ENCODE results near the gene ATP5F1A.
"Not testable (repeated sequence)": the region's sequence is repeated elsewhere in the genome, so short reads cannot be mapped to it uniquely, and the experiment has no call there.

Gene ATP5F1A

GRCh38 chr18:46134920-46135675 lies 37.0 kb upstream of the ATP5F1A start:
- H4K20me1 ChIP-seq (ENCODE audit: insufficient read depth, low read length): no peaks in the 10 kb centered on the region
- H3F3A ChIP-seq (ENCODE audit: insufficient read depth, low read length): 0 out of 2 replicates have a peak, but pooled peaks cover 5% of the 10 kb centered on the region
- H2AFZ ChIP-seq (ENCODE audit: low read length): peak overlapping the region; percentile 1; the same call in 1 of the 2 replicates
- H3K4me2 ChIP-seq (ENCODE audit: low read depth, low read length): peak overlapping the region; percentile 15; the same call in 1 of the 2 replicates
- H3K4me1 ChIP-seq (ENCODE audit: low read length): peaks cover 13% of the 10 kb centered on the region
- no peaks in the 10 kb centered on the region for H3K36me3 ChIP-seq (replicated peaks; ENCODE audit: insufficient read depth, low read length)
- H3K9ac ChIP-seq (ENCODE audit: low read length): no peak overlapping the region
- no peaks in the 10 kb centered on the region for H3K9me3 ChIP-seq (replicated peaks; ENCODE audit: insufficient read depth, low read length)
- H3K27ac ChIP-seq (ENCODE audit: low read length): peak overlapping the region; percentile 28; the same call in 1 of the 2 replicates
- no peaks in the 10 kb centered on the region for H3K79me2 ChIP-seq (ENCODE audit: low read length)
- DNase-seq: peak; percentile 69
- TF ChIP-seq CTCF (IDR thresholded peaks at IDR 0.05; ENCODE audit: low read length): no peak
- no peak for TF ChIP-seq EZH2phosphoT487 (IDR thresholded peaks at IDR 0.05; ENCODE audit: low read length)
- TF ChIP-seq EZH2 (optimal IDR thresholded peaks at IDR 0.05; ENCODE audit: low read depth, low read length): no peak
- H3K4me3 ChIP-seq (ENCODE audit: low read length): no peak overlapping the region
- H3K27me3 ChIP-seq (replicated peaks; ENCODE audit: insufficient read depth, low read length): no peaks in the 10 kb centered on the region
- no peaks in the 10 kb centered on the region for H3K9me2 ChIP-seq (replicated peaks; ENCODE audit: insufficient read depth, low read length)

DNA sequence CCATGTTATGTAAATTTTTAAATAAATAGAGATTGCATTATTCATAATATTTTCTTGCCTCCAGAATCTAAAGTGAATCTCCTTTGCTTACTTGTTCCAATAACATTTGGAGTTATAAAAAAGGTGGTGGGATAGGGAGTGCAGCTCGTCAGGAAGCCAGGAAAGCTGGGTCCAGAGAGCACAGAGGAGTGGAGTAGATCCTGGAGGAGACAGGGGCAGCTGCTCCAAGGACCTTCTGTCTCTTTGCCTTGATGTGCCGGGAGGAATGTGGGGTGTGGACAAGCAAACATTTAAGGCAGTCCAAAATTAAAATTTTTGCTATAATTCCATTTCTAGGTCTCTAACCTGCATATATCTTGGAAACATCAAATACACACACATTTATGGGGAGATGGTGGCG lies 35.4 kb upstream of the ATP5F1A start:
- no peak overlapping the region for H3K4me3 ChIP-seq (ENCODE audit: low read length)
- no peak overlapping the region for H3K9ac ChIP-seq (ENCODE audit: low read length)
- no peak overlapping the region for H2AFZ ChIP-seq (ENCODE audit: low read length)
- H4K20me1 ChIP-seq (ENCODE audit: insufficient read depth, low read length): no peaks in the 10 kb centered on the region
- H3K27me3 ChIP-seq (replicated peaks; ENCODE audit: insufficient read depth, low read length): no peaks in the 10 kb centered on the region
- no peaks in the 10 kb centered on the region for H3K9me2 ChIP-seq (replicated peaks; ENCODE audit: insufficient read depth, low read length)
- no peaks in the 10 kb centered on the region for H3K9me3 ChIP-seq (replicated peaks; ENCODE audit: insufficient read depth, low read length)
- DNase-seq: no peak
- no peaks in the 10 kb centered on the region for H3K36me3 ChIP-seq (replicated peaks; ENCODE audit: insufficient read depth, low read length)
- no peak overlapping the region for H3K4me2 ChIP-seq (ENCODE audit: low read depth, low read length)
- H3K79me2 ChIP-seq (ENCODE audit: low read length): no peaks in the 10 kb centered on the region
- H3K4me1 ChIP-seq (ENCODE audit: low read length): peaks cover 13% of the 10 kb centered on the region
- H3F3A ChIP-seq (ENCODE audit: insufficient read depth, low read length): 0 out of 2 replicates have a peak, but pooled peaks cover 5% of the 10 kb centered on the region
- no peak overlapping the region for H3K27ac ChIP-seq (ENCODE audit: low read length)
- TF ChIP-seq EZH2phosphoT487 (IDR thresholded peaks at IDR 0.05; ENCODE audit: low read length): no peak

- H3K9ac ChIP-seq (ENCODE audit: low read length); H4K20me1 ChIP-seq (ENCODE audit: insufficient read depth, low read length): not testable (repeated sequence)
Observed at GRCh38 chr18:46130549-46130948, 32.5 kb upstream of the ATP5F1A start.

GRCh38 chr18:46130061-46130460 lies 32.0 kb upstream of the ATP5F1A start:
- H3K36me3 ChIP-seq (replicated peaks; ENCODE audit: insufficient read depth, low read length): no peaks in the 10 kb centered on the region; the same call in 1 of the 2 replicates
- H3F3A ChIP-seq (ENCODE audit: insufficient read depth, low read length): no peaks in the 10 kb centered on the region
- H3K9me3 ChIP-seq (replicated peaks; ENCODE audit: insufficient read depth, low read length): no peaks in the 10 kb centered on the region
- H3K27me3 ChIP-seq (replicated peaks; ENCODE audit: insufficient read depth, low read length): no peaks in the 10 kb centered on the region
- H2AFZ ChIP-seq (ENCODE audit: low read length): no peak overlapping the region
- H3K4me1 ChIP-seq (ENCODE audit: low read length): peaks cover 4% of the 10 kb centered on the region
- DNase-seq: no peak
- no peak overlapping the region for H3K4me2 ChIP-seq (ENCODE audit: low read depth, low read length)
- H3K4me3 ChIP-seq (ENCODE audit: low read length): no peak overlapping the region
- H4K20me1 ChIP-seq (ENCODE audit: insufficient read depth, low read length): no peaks in the 10 kb centered on the region
- TF ChIP-seq EZH2phosphoT487 (IDR thresholded peaks at IDR 0.05; ENCODE audit: low read length): no peak
- TF ChIP-seq CTCF (IDR thresholded peaks at IDR 0.05; ENCODE audit: low read length): no peak
- TF ChIP-seq EZH2 (optimal IDR thresholded peaks at IDR 0.05; ENCODE audit: low read depth, low read length): no peak
- H3K27ac ChIP-seq (ENCODE audit: low read length): no peak overlapping the region
- H3K79me2 ChIP-seq (ENCODE audit: low read length): no peaks in the 10 kb centered on the region
- H3K9ac ChIP-seq (ENCODE audit: low read length): no peak overlapping the region
- no peaks in the 10 kb centered on the region for H3K9me2 ChIP-seq (replicated peaks; ENCODE audit: insufficient read depth, low read length)

More at GRCh38 chr18:46130549-46130948, 32.5 kb upstream of the ATP5F1A start:
- not testable (repeated sequence) for H3K4me1 ChIP-seq (ENCODE audit: low read length); H3K4me3 ChIP-seq (ENCODE audit: low read length); H2AFZ ChIP-seq (ENCODE audit: low read length); H3K4me2 ChIP-seq (ENCODE audit: low read depth, low read length); H3K79me2 ChIP-seq (ENCODE audit: low read length); DNase-seq; H3K9me3 ChIP-seq (replicated peaks; ENCODE audit: insufficient read depth, low read length); H3F3A ChIP-seq (ENCODE audit: insufficient read depth, low read length); H3K27ac ChIP-seq (ENCODE audit: low read length); H3K36me3 ChIP-seq (replicated peaks; ENCODE audit: insufficient read depth, low read length); H3K9me2 ChIP-seq (replicated peaks; ENCODE audit: insufficient read depth, low read length); H3K27me3 ChIP-seq (replicated peaks; ENCODE audit: insufficient read depth, low read length)

DNA sequence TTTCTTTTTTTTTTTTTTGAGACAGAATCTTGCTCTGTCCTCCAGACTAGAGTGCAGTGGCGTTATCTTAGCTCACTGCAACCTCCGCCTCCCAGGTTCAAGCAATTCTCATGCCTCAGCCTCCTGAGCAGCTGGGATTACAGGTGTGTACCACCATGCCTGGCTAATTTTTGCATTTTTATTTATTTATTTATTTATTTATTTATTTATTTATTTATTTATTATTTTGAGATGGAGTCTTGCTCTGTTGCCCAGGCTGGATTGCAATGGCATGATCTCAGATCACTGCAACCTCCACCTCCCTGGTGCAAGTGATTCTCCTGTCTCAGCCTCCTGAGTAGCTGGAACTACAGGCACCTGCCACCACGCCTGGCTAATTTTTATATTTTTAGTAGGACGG lies 28.5 kb upstream of the ATP5F1A start:
- not testable (repeated sequence) for H3K4me2 ChIP-seq (ENCODE audit: low read depth, low read length); H4K20me1 ChIP-seq (ENCODE audit: insufficient read depth, low read length); H3K9me3 ChIP-seq (replicated peaks; ENCODE audit: insufficient read depth, low read length); DNase-seq; H2AFZ ChIP-seq (ENCODE audit: low read length); H3F3A ChIP-seq (ENCODE audit: insufficient read depth, low read length); H3K9me2 ChIP-seq (replicated peaks; ENCODE audit: insufficient read depth, low read length); H3K36me3 ChIP-seq (replicated peaks; ENCODE audit: insufficient read depth, low read length); H3K4me3 ChIP-seq (ENCODE audit: low read length); H3K4me1 ChIP-seq (ENCODE audit: low read length); H3K9ac ChIP-seq (ENCODE audit: low read length); H3K27me3 ChIP-seq (replicated peaks; ENCODE audit: insufficient read depth, low read length); H3K79me2 ChIP-seq (ENCODE audit: low read length); H3K27ac ChIP-seq (ENCODE audit: low read length)
